HCT116 (cell line): Measurements from ENCODE around the gene TGDS. TPM values are rescaled to one million over a fixed set of nuclear protein-coding genes. Genes with fewer than 3 reads are reported as not detected.

Experiments
- ATAC-seq: fragments of 200-7000 bp; cut with Tn5 transposase; 2 replicates; pipeline ENCODE4 v1.9.1; 2020; ENCODE audit warnings: mild to moderate bottlenecking, moderate library complexity
- BruUV-seq: library from RNA; stranded (reverse); fragments of 400-500 nt; replicated peaks from 2 replicates; lab custom pipeline; 2021; lab: Mats Ljungman, UMichigan
- CTCF ChIA-PET: fragments of 300-600 bp; sonication (Branson Sonifier 250); formaldehyde crosslinking; loops from one replicate; lab custom pipeline; 2021; ENCODE audit warnings: antibody characterized with exemption; lab: Charles Lee
- POLR2A ChIA-PET: fragments of 300-600, 350-600 bp; sonication (Branson Sonifier 250); formaldehyde crosslinking; loops from one replicate; lab custom pipeline; 2021; ENCODE audit warnings: antibody characterized with exemption; lab: Charles Lee
- RAD21 ChIA-PET, 2 experiments: fragments of 300-600 bp; sonication (Branson Sonifier 250); formaldehyde crosslinking; loops; one replicate each; lab custom pipeline; 2023; ENCODE audit warnings: low total read pairs in 2 of 2; ENCODE audit not compliant: uncharacterized antibody in 2 of 2, unreplicated experiment in 2 of 2, low non-redundant PET in 1 of 2; lab: Charles Lee
- DNase-seq: peaks from one replicate; pipeline ENCODE4 v3.0.0-alpha.2; 2010; ENCODE audit warnings: low read depth, low spot score
- H2AFZ ChIP-seq: fragments of 200-600 bp; shearing (Covaris generic), sonication (generic); 2 replicates; pipeline ENCODE4 v1.6.1; 2017; ENCODE audit warnings: low read depth, mixed run types, mixed read lengths, antibody characterized with exemption, low read length; ENCODE audit not compliant: poor library complexity, severe bottlenecking
- H3K27ac ChIP-seq: 2 replicates; pipeline ENCODE4 v1.5.1; 2012; ENCODE audit warnings: low read depth, low read length
- H3K27me3 ChIP-seq: fragments of 200-600 bp; sonication (generic); 2 replicates; pipeline ENCODE4 v1.6.1; 2016; ENCODE audit warnings: mixed run types, low read length, mixed read lengths; ENCODE audit not compliant: insufficient read depth
- H3K36me3 ChIP-seq, 2 experiments: fragments of 200-500 bp in 1 of 2; fragments of 200-600 bp in 1 of 2; sonication (Bioruptor generic) in 1 of 2; sonication (generic) in 1 of 2; 2 replicates each; pipeline versions ENCODE4 v1.5.1 to v1.6.1; 2014 to 2016; ENCODE audit warnings: low read length in 2 of 2, inconsistent platforms in 1 of 2, mixed read lengths in 1 of 2, mixed run types in 1 of 2; ENCODE audit not compliant: insufficient read depth in 2 of 2, control insufficient read depth in 1 of 2
- H3K4me1 ChIP-seq, 2 experiments: fragments of 200-600 bp in 1 of 2; sonication (generic) in 1 of 2; 2 replicates each; pipeline versions ENCODE4 v1.5.1 to v1.6.1; 2012 to 2017; ENCODE audit warnings: low read length in 2 of 2, inconsistent platforms in 1 of 2, mild to moderate bottlenecking in 1 of 2, mixed read lengths in 1 of 2, mixed run types in 1 of 2, moderate library complexity in 1 of 2; ENCODE audit not compliant: insufficient read depth in 2 of 2, control insufficient read depth in 1 of 2
- H3K4me2 ChIP-seq: fragments of 200-600 bp; sonication (generic); 2 replicates; pipeline ENCODE4 v1.6.1; 2017; ENCODE audit warnings: mixed run types, low read length, mixed read lengths
- H3K4me3 ChIP-seq, 2 experiments: fragments of 200-600 bp in 1 of 2; sonication (generic) in 1 of 2; replicated peaks in 1 of 2; 2 replicates each; pipeline ENCODE4 v1.5.1; 2011 to 2016; ENCODE audit warnings: low read length in 2 of 2, control low read depth in 1 of 2, low read depth in 1 of 2, mild to moderate bottlenecking in 1 of 2, mixed read lengths in 1 of 2, mixed run types in 1 of 2
- H3K79me2 ChIP-seq: fragments of 200-600 bp; sonication (generic); 2 replicates; pipeline ENCODE4 v1.6.1; 2017; ENCODE audit warnings: mild to moderate bottlenecking, mixed run types, low read length, moderate library complexity, mixed read lengths; ENCODE audit not compliant: insufficient read depth
- H3K9ac ChIP-seq: fragments of 200-600 bp; sonication (generic); 2 replicates; pipeline ENCODE4 v1.6.1; 2016; ENCODE audit warnings: low read length, mixed read lengths
- H3K9me2 ChIP-seq: fragments of 200-600 bp; sonication (generic), shearing (Covaris generic); 2 replicates; pipeline ENCODE4 v1.6.1; 2017; ENCODE audit warnings: mixed run types, mild to moderate bottlenecking, moderate library complexity; ENCODE audit not compliant: insufficient read depth
- H3K9me3 ChIP-seq, 2 experiments: fragments of 200-500 bp in 1 of 2; fragments of 200-600 bp in 1 of 2; sonication (Bioruptor generic) in 1 of 2; sonication (generic) in 1 of 2; 2 replicates each; pipeline ENCODE4 v1.6.1; 2014 to 2017; ENCODE audit warnings: low read length in 2 of 2, mixed read lengths in 2 of 2, inconsistent platforms in 1 of 2, low read depth in 1 of 2, mild to moderate bottlenecking in 1 of 2, mixed run types in 1 of 2, moderate library complexity in 1 of 2; ENCODE audit not compliant: control insufficient read depth in 1 of 2, insufficient read depth in 1 of 2
- H4K20me1 ChIP-seq: fragments of 200-600 bp; sonication (generic), shearing (Covaris generic); 2 replicates; pipeline ENCODE4 v1.6.1; 2017; ENCODE audit warnings: mixed run types, mild to moderate bottlenecking, moderate library complexity; ENCODE audit not compliant: insufficient read depth
- ATF3 ChIP-seq: IDR thresholded peaks from 2 replicates; pipeline ENCODE4 v1.6.1; 2012
- CBX3 ChIP-seq: IDR thresholded peaks from 2 replicates; pipeline ENCODE4 v1.6.1; 2012; ENCODE audit warnings: low read depth
- CTCF ChIP-seq, 3 experiments: fragments of 200-600 bp in 1 of 3; sonication (generic) in 1 of 3; IDR thresholded peaks in 2 of 3; conservative IDR thresholded peaks in 1 of 3; 2 replicates each; pipeline ENCODE4 v1.5.1; 2012 to 2017; ENCODE audit warnings: low read depth in 2 of 3, low read length in 2 of 3, antibody characterized with exemption in 1 of 3, borderline replicate concordance in 1 of 3, control low read depth in 1 of 3, mild to moderate bottlenecking in 1 of 3, mixed read lengths in 1 of 3, mixed run types in 1 of 3, moderate library complexity in 1 of 3; ENCODE audit not compliant: insufficient read depth in 1 of 3
- EZH2phosphoT487 ChIP-seq: fragments of 200-600 bp; IDR thresholded peaks from 2 replicates; pipeline ENCODE4 v1.6.1; 2018; ENCODE audit warnings: antibody characterized with exemption, borderline replicate concordance
- JUND ChIP-seq: IDR thresholded peaks from 2 replicates; pipeline ENCODE4 v1.6.1; 2012
- POLR2AphosphoS5 ChIP-seq: IDR thresholded peaks from 2 replicates; pipeline ENCODE4 v1.6.1; 2011; ENCODE audit warnings: mild to moderate bottlenecking, low read depth, low read length, moderate library complexity
- RAD21 ChIP-seq: IDR thresholded peaks from 2 replicates; pipeline ENCODE4 v1.6.1; 2012; ENCODE audit warnings: low read depth, mild to moderate bottlenecking
- REST ChIP-seq: IDR thresholded peaks from 2 replicates; pipeline ENCODE4 v1.6.1; 2012; ENCODE audit warnings: low read depth
- SIN3A ChIP-seq: IDR thresholded peaks from 2 replicates; pipeline ENCODE4 v1.6.1; 2012; ENCODE audit warnings: low read depth
- SRF ChIP-seq: IDR thresholded peaks from 2 replicates; pipeline ENCODE4 v1.6.1; 2012; ENCODE audit warnings: low read depth
- TCF7L2 ChIP-seq: IDR thresholded peaks from 2 replicates; pipeline ENCODE4 v1.7.0; 2011; ENCODE audit warnings: borderline replicate concordance, inconsistent platforms; ENCODE audit not compliant: insufficient read depth, insufficient read length; ENCODE audit errors: extremely low read depth
- YY1 ChIP-seq: IDR thresholded peaks from 2 replicates; pipeline ENCODE4 v1.6.1; 2011; ENCODE audit warnings: low read length, low read depth, moderate library complexity, mild to moderate bottlenecking; ENCODE audit not compliant: insufficient replicate concordance; ENCODE audit errors: extremely low read depth
- ZBTB33 ChIP-seq: IDR thresholded peaks from 2 replicates; pipeline ENCODE4 v1.6.1; 2011; ENCODE audit warnings: mild to moderate bottlenecking, low read length, moderate library complexity; ENCODE audit not compliant: insufficient replicate concordance; ENCODE audit errors: extremely low read depth
- ZFX ChIP-seq: fragments of 450-650 bp; IDR thresholded peaks from 2 replicates; pipeline ENCODE4 v1.6.1; 2017
- ZNF274 ChIP-seq: fragments of 200-500 bp; sonication (Bioruptor generic); IDR thresholded peaks from 2 replicates; pipeline ENCODE4 v1.6.1; 2014; ENCODE audit warnings: mild to moderate bottlenecking, low read depth, low read length, inconsistent platforms
- intact Hi-C: fragments of 100-400 bp; cut with micrococcal nuclease; formaldehyde crosslinking; loops from 2 replicates; pipeline ENCODE4 v1.10.0; 2022
- total RNA-seq: library from RNA; stranded (reverse); gene quantifications from one replicate; pipeline ENCODE4 v1.2.1, GENCODE V29; 2021; ENCODE audit not compliant: unreplicated experiment

The TGDS gene
- total RNA-seq, 1 experiment from 2014 or later = 16.9 TPM

GRCh38 chr13:94556621-94557020 lies 39.3 kb downstream of the TGDS start:
- intact Hi-C loops = no loop called here
- ChIA-PET CTCF (no interaction called here), RAD21 (no interaction called here)
- Histone ChIP-seq H3K36me3 (no peaks in the 10 kb centered on the region), H4K20me1 (no peaks in the 10 kb centered on the region)
- no peak for ATAC-seq
- no peak for TF ChIP-seq SRF
- TF ChIP-seq REST = no peak
- no peak for TF ChIP-seq ZBTB33
- TF ChIP-seq JUND = no peak
- TF ChIP-seq YY1 = no peak
- TF ChIP-seq ZNF274 = no peak
- TF ChIP-seq CTCF (IDR thresholded peaks at IDR 0.05 in 2 of 3, conservative IDR thresholded peaks at IDR 0.05 in 1 of 3; ENCODE audit: borderline replicate concordance in 1 of 3, insufficient read depth in 1 of 3, low read depth in 2 of 3, low read length in 2 of 3) = no peak
- no peak for TF ChIP-seq SIN3A
- TF ChIP-seq ZFX = no peak
- no peak for TF ChIP-seq RAD21
- no peak for TF ChIP-seq EZH2phosphoT487
- no peak for TF ChIP-seq TCF7L2
- TF ChIP-seq ATF3 = no peak
- TF ChIP-seq POLR2AphosphoS5 = no peak
- no peak for TF ChIP-seq CBX3
- TF ChIP-seq, all 23 proteins: peak for 0
- Histone ChIP-seq H3K4me2 (no peak overlapping the region), H3K4me3 (no peak overlapping the region), H3K27ac (no peak overlapping the region), H3K4me1 (no peaks in the 10 kb centered on the region), H2AFZ (no peak overlapping the region), H3K27me3 (no peaks in the 10 kb centered on the region), H3K9me2 (no peaks in the 10 kb centered on the region), H3K9me3 (no peaks in the 10 kb centered on the region), H3K9ac (no peak overlapping the region), H3K79me2 (no peaks in the 10 kb centered on the region)
- BruUV-seq = no TSS peak
- no peak for DNase-seq
- POLR2A ChIA-PET = no interaction called here
